HAP-1 (cell line): ENCODE results near the gene RASA3.

Experiments
- DNase-seq, 2 experiments: peaks; one replicate each; pipeline ENCODE4 v3.0.0-alpha.2; 2016 to 2020; ENCODE audit warnings: low spot score in 2 of 2
- H3K27me3 ChIP-seq: fragments of 250-450 bp; sonication (Bioruptor Pico); 2 replicates; pipeline ENCODE4 v1.5.1; 2020; ENCODE audit warnings: low read depth, mild to moderate bottlenecking, moderate library complexity
- H3K36me3 ChIP-seq: fragments of 250-450 bp; sonication (Bioruptor Pico); replicated peaks from 2 replicates; pipeline ENCODE4 v1.5.1; 2020; ENCODE audit warnings: mild to moderate bottlenecking
- H3K4me1 ChIP-seq: fragments of 250-450 bp; sonication (Bioruptor Pico); 2 replicates; pipeline ENCODE4 v1.5.1; 2020; ENCODE audit warnings: mild to moderate bottlenecking
- H3K4me3 ChIP-seq: fragments of 250-450 bp; sonication (Bioruptor Pico); 2 replicates; pipeline ENCODE4 v1.5.1; 2020; ENCODE audit warnings: mild to moderate bottlenecking, moderate library complexity
- H3K9me3 ChIP-seq: fragments of 250-450 bp; sonication (Bioruptor Pico); 2 replicates; pipeline ENCODE4 v1.5.1; 2020; ENCODE audit warnings: mild to moderate bottlenecking, moderate library complexity
- in situ Hi-C: fragments of 300-500 bp; cut with MboI; formaldehyde crosslinking; loops from 3 replicates; pipeline ENCODE4 v1.14.3; 2020; ENCODE audit warnings: low sequenced_read_pairs, inconsistent platforms, mixed read lengths

The RASA3 gene

DNA sequence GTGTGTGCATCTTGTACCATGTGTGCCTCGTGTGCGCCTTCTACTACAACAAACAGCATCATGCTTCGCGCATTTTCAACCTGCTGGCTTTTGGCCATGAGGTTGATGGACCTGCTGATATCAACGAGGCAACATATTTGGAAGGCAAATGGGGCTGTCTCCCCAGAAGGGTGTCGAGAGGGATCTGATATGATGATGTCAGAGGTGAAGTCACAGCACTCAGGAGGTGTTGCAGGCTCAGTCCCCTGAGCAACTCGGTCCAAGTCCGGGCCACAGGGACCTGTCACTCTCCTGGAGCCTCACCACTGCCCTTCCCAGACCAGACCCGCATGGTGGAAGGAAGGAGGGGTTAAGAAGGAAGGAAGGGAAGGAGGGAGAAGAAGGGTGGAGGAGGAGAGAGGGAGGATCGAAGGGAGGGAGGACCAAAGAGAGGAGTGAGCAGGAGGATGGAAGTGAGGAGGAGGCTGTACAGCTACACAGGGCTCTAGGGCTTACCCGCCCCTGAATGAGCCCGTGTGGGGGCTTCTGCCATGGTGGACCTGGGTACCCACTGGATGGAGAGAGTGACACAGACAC is 151.8 kb downstream of the RASA3 start:
- Histone ChIP-seq H3K36me3 (no peaks in the 10 kb centered on the region), H3K9me3 (no peaks in the 10 kb centered on the region)

DNA sequence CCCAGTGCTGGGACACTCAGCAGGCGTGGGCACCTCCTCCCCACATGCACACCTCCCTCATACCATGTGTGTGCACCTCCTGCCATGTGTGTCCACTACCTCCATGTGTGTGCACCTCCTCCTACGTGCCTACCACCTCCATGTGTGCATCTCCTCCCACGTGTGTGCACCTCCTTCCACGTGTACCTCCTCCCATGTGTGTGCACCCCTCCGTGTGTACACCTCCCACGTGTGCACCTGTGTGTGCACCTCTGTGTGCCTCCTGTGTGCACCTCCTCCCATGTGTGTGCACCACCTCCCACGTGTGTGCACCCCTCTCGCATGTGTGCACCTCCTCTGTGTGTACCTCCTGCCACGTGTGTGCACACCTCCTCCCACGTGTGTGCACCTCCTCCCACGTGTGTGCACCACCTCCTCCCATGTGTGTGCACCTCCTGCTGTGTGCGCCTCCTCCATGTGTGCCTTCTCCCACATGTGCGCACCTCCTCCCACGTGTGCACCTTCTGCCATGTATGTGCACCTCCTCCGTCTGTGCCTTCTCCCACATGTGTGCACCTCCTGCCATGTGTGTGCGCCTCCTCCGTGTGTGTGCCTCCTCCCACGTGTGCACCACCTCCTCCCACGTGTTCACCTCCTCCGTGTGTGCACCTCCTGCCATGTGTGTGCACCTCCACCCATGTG is 152.5 kb downstream of the RASA3 start:
- no peaks in the 10 kb centered on the region for H3K4me1 ChIP-seq
- in situ Hi-C loops: no loop called here

More for the DNA sequence above, 151.8 kb downstream of the RASA3 start:
- Histone ChIP-seq H3K27me3 (no peaks in the 10 kb centered on the region), H3K4me3 (no peak overlapping the region), H3K4me1 (no peaks in the 10 kb centered on the region)
- in situ Hi-C loops: no loop called here
- DNase-seq: no peak

GRCh38 chr13:113978741-113979481 is 153.5 kb downstream of the RASA3 start:
- Histone ChIP-seq H3K4me1 (no peaks in the 10 kb centered on the region), H3K27me3 (no peaks in the 10 kb centered on the region), H3K4me3 (no peak overlapping the region), H3K9me3 (no peaks in the 10 kb centered on the region), H3K36me3 (no peaks in the 10 kb centered on the region)
- no peak for DNase-seq
- in situ Hi-C loops: no loop called here

More for the DNA sequence above, 152.5 kb downstream of the RASA3 start:
- Histone ChIP-seq H3K4me3 (no peak overlapping the region), H3K27me3 (no peaks in the 10 kb centered on the region), H3K36me3 (no peaks in the 10 kb centered on the region), H3K9me3 (no peaks in the 10 kb centered on the region)
- no peak for DNase-seq

GRCh38 chr13:113977976-113978375 is 154.4 kb downstream of the RASA3 start:
- H3K4me3 ChIP-seq: no peak overlapping the region
- in situ Hi-C loops: no loop called here
- H3K4me1 ChIP-seq: no peaks in the 10 kb centered on the region
- no peaks in the 10 kb centered on the region for H3K27me3 ChIP-seq
- H3K9me3 ChIP-seq: no peaks in the 10 kb centered on the region
- H3K36me3 ChIP-seq: no peaks in the 10 kb centered on the region
- DNase-seq: no peak

GRCh38 chr13:113976711-113977684 is 155.4 kb downstream of the RASA3 start:
- Histone ChIP-seq H3K9me3 (no peaks in the 10 kb centered on the region), H3K4me1 (no peaks in the 10 kb centered on the region), H3K27me3 (no peaks in the 10 kb centered on the region), H3K4me3 (no peak overlapping the region), H3K36me3 (no peaks in the 10 kb centered on the region)
- no peak for DNase-seq
- in situ Hi-C loops: no loop called here

DNA sequence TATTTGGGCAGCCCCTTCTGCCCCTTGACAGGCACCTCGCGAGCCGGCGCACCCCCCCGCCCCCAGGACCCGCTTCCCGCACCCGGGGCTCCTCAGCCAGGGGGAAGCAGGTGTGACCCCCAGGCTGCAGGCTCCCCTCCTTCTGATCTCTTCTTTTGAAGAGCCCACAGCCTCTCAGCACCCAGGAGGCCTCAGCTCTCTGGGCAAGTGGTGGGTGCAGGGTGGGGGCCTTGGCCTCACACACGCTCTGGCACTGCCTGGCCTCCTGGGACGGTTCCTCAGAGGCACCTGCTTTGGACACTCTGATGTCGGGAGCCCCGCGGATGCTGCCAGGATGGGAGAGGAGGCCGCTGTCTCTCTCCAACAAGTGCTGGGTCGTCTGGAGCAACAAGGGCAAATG is 157.0 kb downstream of the RASA3 start:
- H3K4me3 ChIP-seq: no peak overlapping the region
- no peak for DNase-seq
- H3K4me1 ChIP-seq: no peaks in the 10 kb centered on the region
- H3K9me3 ChIP-seq: no peaks in the 10 kb centered on the region
- H3K36me3 ChIP-seq: no peaks in the 10 kb centered on the region
- in situ Hi-C loops: no loop called here
- no peaks in the 10 kb centered on the region for H3K27me3 ChIP-seq

- DNase-seq: no peak
- in situ Hi-C loops: no loop called here
- Histone ChIP-seq H3K4me3 (no peak overlapping the region), H3K9me3 (no peaks in the 10 kb centered on the region), H3K27me3 (no peaks in the 10 kb centered on the region), H3K4me1 (no peaks in the 10 kb centered on the region), H3K36me3 (no peaks in the 10 kb centered on the region)
These were observed 157.8 kb downstream of the RASA3 start for GRCh38 chr13:113974304-113975281.

GRCh38 chr13:113973218-113974164 is 158.9 kb downstream of the RASA3 start, which contains the start of gene C13orf46:
C13orf46 (minus strand) TSS chr13:113974076; CDS start chr13:113973997, 79 bp downstream.
- Histone ChIP-seq H3K27me3 (no peaks in the 10 kb centered on the region), H3K4me1 (no peaks in the 10 kb centered on the region), H3K9me3 (no peaks in the 10 kb centered on the region), H3K4me3 (no peak within 1 kb of the TSS), H3K36me3 (no peaks in the 10 kb centered on the region)
- DNase-seq: no peak
- in situ Hi-C loops: no loop called here

- Histone ChIP-seq H3K4me1 (no peaks in the 10 kb centered on the region), H3K36me3 (no peaks in the 10 kb centered on the region), H3K4me3 (no peak overlapping the region), H3K27me3 (no peaks in the 10 kb centered on the region), H3K9me3 (no peaks in the 10 kb centered on the region)
- no peak for DNase-seq
- in situ Hi-C loops: no loop called here
These were observed 159.8 kb downstream of the RASA3 start for GRCh38 chr13:113972451-113973217.

- Histone ChIP-seq H3K4me1 (no peaks in the 10 kb centered on the region), H3K36me3 (no peaks in the 10 kb centered on the region), H3K9me3 (no peaks in the 10 kb centered on the region), H3K27me3 (no peaks in the 10 kb centered on the region), H3K4me3 (no peak overlapping the region)
- DNase-seq: no peak
- in situ Hi-C loops: no loop called here
These were observed 160.8 kb downstream of the RASA3 start for GRCh38 chr13:113971471-113972231.
